Measurements from ENCODE around the gene DNAH17. TPM values are rescaled to one million over a fixed set of nuclear protein-coding genes. Genes with fewer than 3 reads are reported as not detected.

DNAH17 gene
- polyA plus RNA-seq, 3 donors = 0.01 to 0.51 (median 0.11) TPM

DNA sequence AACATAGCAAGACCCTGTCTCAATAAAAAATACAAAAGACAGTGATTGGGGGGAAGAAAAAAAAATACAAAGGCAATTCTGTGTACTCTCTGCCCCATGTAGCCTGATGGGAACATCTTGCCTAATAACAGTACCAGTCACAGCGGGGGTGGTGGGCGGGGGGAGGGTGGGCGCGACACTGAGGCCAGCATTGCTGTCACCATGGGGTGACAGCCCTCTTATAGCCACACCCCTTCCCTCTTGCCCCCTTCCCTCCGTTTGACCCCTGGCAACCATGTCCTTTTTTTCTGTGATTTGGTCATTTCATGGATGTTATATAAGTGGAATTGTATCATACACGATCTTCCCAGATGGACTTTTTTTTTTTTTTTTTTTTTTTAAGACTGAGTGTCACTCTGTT is 80.9 kb downstream of the DNAH17 start:
- TF ChIP-seq CTCF (IDR thresholded peaks at IDR 0.05) = no peak
- H3K36me3 ChIP-seq (replicated peaks in 1 of 2; ENCODE audit: control insufficient read depth in 1 of 2, insufficient read depth in 2 of 2, low read length in 2 of 2) = no peaks in the 10 kb centered on the region
- Mint-ChIP-seq H3K27ac (peak overlapping the region in 1 of 7 donors; percentile 49), H3K9me3 (no peaks in the 10 kb centered on the region), H3K4me1 (peaks cover 11% of the 10 kb centered on the region), H3K4me3 (no peak overlapping the region), H3K36me3 (no peaks in the 10 kb centered on the region), H3K27me3 (ENCODE audit: low read depth in 3 of 3) (peaks cover 0 to 4% (median 2%) of the 10 kb centered on the region in 3 donors)
- no peak overlapping the region for H3K4me2 ChIP-seq (replicated peaks; ENCODE audit: extremely low read depth, low read length, poor library complexity, severe bottlenecking)
- no CpG with 5 or more reads among the region's 6 CpGs for WGBS (ENCODE audit: insufficient coverage)
- intact Hi-C loops (cut with micrococcal nuclease) = loop anchor here (5.0 kb wide), 2 partner anchors 111 to 211 kb away; no protein-coding TSS in a partner anchor
- no peaks in the 10 kb centered on the region for H4K20me1 ChIP-seq (ENCODE audit: insufficient read depth, low read length)
- H3K27me3 ChIP-seq (ENCODE audit: control insufficient read depth in 2 of 2, insufficient read depth in 2 of 2, low read length in 2 of 2) = no peaks in the 10 kb centered on the region
- H3K9ac ChIP-seq (ENCODE audit: insufficient read depth, low read length, poor library complexity, severe bottlenecking) = no peak overlapping the region
- no peak overlapping the region for H3K4me3 ChIP-seq (replicated peaks in 1 of 3; ENCODE audit: low read depth in 2 of 3, low read length in 3 of 3)
- H3K9me3 ChIP-seq (replicated peaks in 1 of 2; ENCODE audit: control insufficient read depth in 1 of 2, insufficient read depth in 1 of 2, low read length in 2 of 2) = no peaks in the 10 kb centered on the region
- no peak overlapping the region for H2AFZ ChIP-seq (ENCODE audit: insufficient read depth, low read depth, low read length, poor library complexity, severe bottlenecking)
- H3K27ac ChIP-seq (ENCODE audit: low read depth in 1 of 2, low read length in 2 of 2) = no peak overlapping the region
- H3K79me2 ChIP-seq (ENCODE audit: insufficient read depth, low read length) = no peaks in the 10 kb centered on the region
- no peaks in the 10 kb centered on the region for H3K4me1 ChIP-seq (ENCODE audit: control insufficient read depth in 1 of 2, insufficient read depth in 2 of 2, low read length in 2 of 2)
- no peak for DNase-seq

GRCh38 chr17:78495634-78496033 is 81.6 kb downstream of the DNAH17 start:
- peaks cover 0 to 5% (median 2%) of the 10 kb centered on the region in 3 donors for H3K27me3 Mint-ChIP-seq (ENCODE audit: low read depth in 3 of 3)
- DNase-seq = no peak
- H3K36me3 Mint-ChIP-seq = no peaks in the 10 kb centered on the region

More at GRCh38 chr17:78495634-78496033, 81.6 kb downstream of the DNAH17 start:
- Mint-ChIP-seq H3K9me3 (no peaks in the 10 kb centered on the region), H3K4me1 (peaks cover 10% of the 10 kb centered on the region), H3K4me3 (no peak overlapping the region), H3K27ac (peak overlapping the region in 1 of 7 donors; percentile 68)
- Histone ChIP-seq H3K36me3 (replicated peaks in 1 of 2; ENCODE audit: control insufficient read depth in 1 of 2, insufficient read depth in 2 of 2, low read length in 2 of 2) (no peaks in the 10 kb centered on the region), H3K27me3 (ENCODE audit: control insufficient read depth in 2 of 2, insufficient read depth in 2 of 2, low read length in 2 of 2) (no peaks in the 10 kb centered on the region), H2AFZ (ENCODE audit: insufficient read depth, low read depth, low read length, poor library complexity, severe bottlenecking) (no peak overlapping the region), H3K9ac (ENCODE audit: insufficient read depth, low read length, poor library complexity, severe bottlenecking) (no peak overlapping the region), H3K79me2 (ENCODE audit: insufficient read depth, low read length) (no peaks in the 10 kb centered on the region), H3K27ac (ENCODE audit: low read depth in 1 of 2, low read length in 2 of 2) (no peak overlapping the region), H3K9me3 (replicated peaks in 1 of 2; ENCODE audit: control insufficient read depth in 1 of 2, insufficient read depth in 1 of 2, low read length in 2 of 2) (no peaks in the 10 kb centered on the region), H3K4me1 (ENCODE audit: control insufficient read depth in 1 of 2, insufficient read depth in 2 of 2, low read length in 2 of 2) (no peaks in the 10 kb centered on the region), H3K4me3 (replicated peaks in 1 of 3; ENCODE audit: low read depth in 2 of 3, low read length in 3 of 3) (no peak overlapping the region), H3K4me2 (replicated peaks; ENCODE audit: extremely low read depth, low read length, poor library complexity, severe bottlenecking) (no peak overlapping the region), H4K20me1 (ENCODE audit: insufficient read depth, low read length) (no peaks in the 10 kb centered on the region)
- intact Hi-C loops (cut with micrococcal nuclease) = loop anchor here (5.0 kb wide), 2 partner anchors 112 to 212 kb away; no protein-coding TSS in a partner anchor
- TF ChIP-seq CTCF (IDR thresholded peaks at IDR 0.05) = no peak
- 98% methylated on average over 8 of the region's 14 CpGs for WGBS (ENCODE audit: insufficient coverage)

All from CD14-positive monocyte (primary cell).